Brain microvascular endothelial cell (primary cell): ENCODE results near the gene INPP5J.

Source experiments
- DNase-seq: peaks from one replicate; pipeline ENCODE4 v3.0.0-alpha.2; 2020
- H3K27ac ChIP-seq: fragments of 250-450 bp; sonication (Bioruptor Pico); 2 replicates; pipeline ENCODE4 v1.5.1; 2020; ENCODE audit warnings: mild to moderate bottlenecking, moderate library complexity
- H3K27me3 ChIP-seq: fragments of 250-450 bp; sonication (Bioruptor Pico); replicated peaks from 2 replicates; pipeline ENCODE4 v1.5.1; 2020; ENCODE audit warnings: mild to moderate bottlenecking
- H3K36me3 ChIP-seq: fragments of 250-450 bp; sonication (Bioruptor Pico); replicated peaks from 2 replicates; pipeline ENCODE4 v1.5.1; 2020; ENCODE audit warnings: mild to moderate bottlenecking
- H3K4me3 ChIP-seq: 2 replicates; pipeline ENCODE4 v1.5.1; 2011; ENCODE audit warnings: low read depth, mild to moderate bottlenecking, control low read depth, low read length, moderate library complexity
- CTCF ChIP-seq: IDR thresholded peaks from 2 replicates; pipeline ENCODE4 v1.5.1; 2011; ENCODE audit warnings: low read depth, mild to moderate bottlenecking, moderate library complexity, low read length, control low read depth, inconsistent platforms; ENCODE audit errors: missing control alignments
- in situ Hi-C: cut with HindIII; loops from 2 replicates; pipeline ENCODE4 v1.10.0; 2017; ENCODE audit warnings: low sequenced_read_pairs, low pct_ligation_motif_present

The INPP5J gene

GRCh38 chr22:31104869-31105268 is 17.9 kb upstream of the INPP5J start:
- Histone ChIP-seq H3K36me3 (peaks cover 46% of the 10 kb centered on the region), H3K27me3 (no peaks in the 10 kb centered on the region), H3K27ac (no peak overlapping the region), H3K4me3 (no peak overlapping the region)
- in situ Hi-C loops = no loop called here
- DNase-seq = no peak
- TF ChIP-seq CTCF = peak; percentile 63

GRCh38 chr22:31105282-31105929 is 17.4 kb upstream of the INPP5J start:
- H3K27ac ChIP-seq = no peak overlapping the region
- in situ Hi-C loops = no loop called here
- H3K4me3 ChIP-seq = no peak overlapping the region
- H3K36me3 ChIP-seq = peaks cover 40% of the 10 kb centered on the region
- H3K27me3 ChIP-seq = no peaks in the 10 kb centered on the region
- DNase-seq = no peak
- TF ChIP-seq CTCF = no peak

GRCh38 chr22:31106001-31106571 is 16.7 kb upstream of the INPP5J start:
- H3K4me3 ChIP-seq = peak overlapping the region; percentile 85
- in situ Hi-C loops = no loop called here
- DNase-seq = no peak

GRCh38 chr22:31106731-31107177 is 16.0 kb upstream of the INPP5J start:
- Histone ChIP-seq H3K36me3 (peaks cover 31% of the 10 kb centered on the region), H3K4me3 (peak overlapping the region; percentile 85), H3K27me3 (no peaks in the 10 kb centered on the region), H3K27ac (peak overlapping the region; percentile 90)
- no peak for TF ChIP-seq CTCF
- in situ Hi-C loops = no loop called here
- peak; percentile 19 for DNase-seq

More at GRCh38 chr22:31106001-31106571, 16.7 kb upstream of the INPP5J start:
- TF ChIP-seq CTCF = peak; percentile 38
- Histone ChIP-seq H3K27me3 (no peaks in the 10 kb centered on the region), H3K36me3 (peaks cover 36% of the 10 kb centered on the region), H3K27ac (peak overlapping the region; percentile 90)

- in situ Hi-C loops = no loop called here
- H3K36me3 ChIP-seq = peaks cover 25% of the 10 kb centered on the region
- H3K27me3 ChIP-seq = no peaks in the 10 kb centered on the region
- peak; percentile 95 for TF ChIP-seq CTCF
- peak within 1 kb of the TSS; percentile 85 for H3K4me3 ChIP-seq
- peak; percentile 96 for DNase-seq
- H3K27ac ChIP-seq = peak within 1 kb of the TSS; percentile 90
Observed at GRCh38 chr22:31107178-31107893, 15.4 kb upstream of the INPP5J start, which contains the start of gene SELENOM. Gene SELENOM, minus strand, starts transcription at chr22:31107568. Its CDS starts 63 bp downstream, at chr22:31107505.
